Activated CD8-positive, alpha-beta memory T cell treated with anti-CD3 and anti-CD28 coated beads for 4 hours (primary cell): Measurements from ENCODE around the gene COBLL1.

ENCODE experiments used
- DNase-seq, 2 donors: peaks; one replicate each; pipeline ENCODE4 v3.0.0-alpha.2; 2020; ENCODE audit warnings: low read depth in 2 of 2

Gene COBLL1

DNA sequence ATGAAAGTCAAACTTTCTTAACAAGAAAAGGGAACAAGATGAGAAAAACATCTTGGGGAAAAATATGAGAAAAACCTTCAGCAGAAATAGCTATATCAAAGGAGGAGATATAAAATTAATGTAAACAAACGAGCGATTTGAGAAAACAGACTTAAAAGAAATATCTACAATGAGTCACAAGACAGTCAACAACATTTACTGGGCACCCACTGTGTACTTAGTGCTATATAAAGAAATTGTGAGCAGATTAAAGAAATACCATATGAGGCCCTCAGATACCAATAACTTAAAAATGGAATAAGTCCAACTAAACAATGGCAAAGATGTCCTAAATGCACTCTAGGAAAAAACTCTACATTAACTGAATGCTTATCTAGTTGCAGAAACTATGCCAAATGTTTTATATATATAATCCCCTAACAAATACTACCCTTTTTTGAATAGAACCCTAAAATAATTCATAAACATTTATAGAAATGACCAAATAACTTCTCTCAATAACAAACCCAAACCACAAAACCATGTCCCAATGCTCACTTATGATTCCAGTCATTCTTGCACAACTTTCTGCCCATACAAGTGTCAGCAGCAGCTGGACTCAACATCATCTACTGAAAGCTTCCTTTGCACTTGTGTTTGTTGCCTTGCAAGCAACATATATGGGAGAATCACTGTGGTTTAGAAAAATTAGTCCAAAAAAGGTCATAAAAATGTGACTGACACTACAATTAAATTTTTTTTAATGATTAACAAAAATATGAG is 83.5 kb downstream of the COBLL1 start:
- no peak for DNase-seq

DNA sequence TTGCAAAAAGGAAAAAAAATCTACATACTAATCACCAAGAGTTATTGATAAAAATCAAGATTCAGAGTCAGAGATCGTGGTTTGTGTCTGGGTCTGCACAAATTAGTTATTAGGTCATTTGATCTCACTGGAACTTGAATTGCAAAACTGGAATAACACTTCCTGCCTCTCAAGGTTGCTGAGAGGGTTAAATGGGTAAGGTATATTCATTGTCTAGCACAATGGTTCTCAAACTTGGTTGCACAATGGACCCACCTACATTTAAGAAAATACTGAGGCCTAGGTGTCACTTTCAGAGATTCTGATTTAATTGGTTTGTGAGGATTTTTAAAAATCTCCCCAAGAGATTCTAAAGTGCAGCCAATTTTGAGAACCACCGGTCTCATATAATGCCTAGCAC is 84.8 kb downstream of the COBLL1 start:
- DNase-seq, result no peak

DNA sequence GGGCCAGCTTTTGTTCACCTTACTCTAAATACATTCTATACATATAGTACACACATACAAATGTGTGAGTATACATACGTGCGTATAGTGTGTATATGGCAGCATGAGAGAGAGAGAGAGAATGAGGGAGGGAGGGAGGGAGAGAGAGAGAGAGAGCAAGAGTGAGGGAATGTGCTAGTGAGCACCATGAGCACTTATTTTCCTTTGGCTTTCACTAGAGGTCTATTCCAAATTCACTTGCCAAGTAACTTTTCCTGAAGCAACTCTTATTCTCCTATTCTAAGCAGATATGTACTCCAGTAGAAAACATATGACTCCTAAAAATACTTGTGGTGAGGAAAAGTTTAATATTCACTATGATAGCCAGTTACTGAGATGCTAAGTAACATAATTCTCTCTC is 85.7 kb downstream of the COBLL1 start:
- DNase-seq, result no peak

DNA sequence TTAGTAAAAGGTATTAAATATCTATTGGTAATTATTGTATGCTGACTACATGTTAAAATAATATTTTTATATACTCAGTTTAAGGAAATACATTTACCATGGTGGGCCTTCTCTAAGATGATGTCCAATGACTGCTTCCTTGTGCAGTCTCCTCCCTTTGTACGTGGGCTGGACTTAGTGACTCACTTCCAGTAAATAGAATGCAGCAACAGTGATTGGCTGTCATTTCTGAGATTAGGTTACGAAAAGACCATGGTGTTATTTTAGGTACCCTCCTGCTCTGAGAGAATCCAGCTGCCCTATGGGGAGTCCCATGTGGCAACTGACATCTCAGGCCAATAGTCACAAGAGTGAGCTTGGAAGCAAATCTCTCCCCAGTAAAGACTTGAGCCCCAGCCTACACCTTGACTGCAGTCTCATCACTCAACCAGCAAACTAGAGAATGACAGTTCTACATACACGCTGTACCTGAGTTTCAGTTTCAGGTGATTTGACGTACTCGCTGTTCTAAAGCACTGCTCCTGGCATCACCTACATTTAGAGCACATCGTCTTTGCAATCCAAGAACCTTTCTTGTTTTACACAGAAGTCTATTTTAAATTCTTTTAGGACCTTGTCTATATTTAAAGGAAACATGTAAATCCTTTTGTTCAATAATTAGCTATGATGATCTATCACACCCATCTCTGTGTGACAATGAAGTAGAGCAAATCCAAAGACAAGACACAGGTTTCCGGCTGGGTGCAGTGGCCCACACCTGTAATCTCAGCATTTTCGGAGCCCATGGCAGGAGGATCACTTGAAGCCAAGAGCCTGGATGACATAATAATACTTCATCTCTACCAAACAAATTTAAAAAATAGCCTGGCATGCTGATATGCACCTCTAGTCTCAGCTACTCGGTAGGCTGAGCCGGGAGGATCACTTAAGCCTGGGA is 87.2 kb downstream of the COBLL1 start:
- no peak for DNase-seq

DNA sequence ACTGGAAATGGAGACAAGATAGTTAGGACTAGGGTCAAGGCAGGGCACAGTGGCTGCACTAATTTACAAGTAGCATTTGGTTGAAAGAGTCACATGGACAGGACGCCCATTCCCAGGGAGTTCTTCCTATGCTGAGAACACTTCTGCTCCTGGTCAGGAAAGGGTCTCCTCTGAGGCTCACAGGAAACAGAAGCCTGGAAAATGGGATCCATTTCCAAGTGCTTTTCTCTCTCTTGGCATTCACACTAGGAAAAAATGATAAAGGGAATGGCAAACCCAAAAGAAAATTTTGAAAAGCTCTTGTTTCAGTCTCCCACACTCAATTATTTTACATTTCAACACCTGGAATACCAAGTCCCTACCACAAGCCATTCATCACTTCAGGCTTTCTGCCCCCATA is 88.7 kb downstream of the COBLL1 start:
- DNase-seq, result no peak

DNA sequence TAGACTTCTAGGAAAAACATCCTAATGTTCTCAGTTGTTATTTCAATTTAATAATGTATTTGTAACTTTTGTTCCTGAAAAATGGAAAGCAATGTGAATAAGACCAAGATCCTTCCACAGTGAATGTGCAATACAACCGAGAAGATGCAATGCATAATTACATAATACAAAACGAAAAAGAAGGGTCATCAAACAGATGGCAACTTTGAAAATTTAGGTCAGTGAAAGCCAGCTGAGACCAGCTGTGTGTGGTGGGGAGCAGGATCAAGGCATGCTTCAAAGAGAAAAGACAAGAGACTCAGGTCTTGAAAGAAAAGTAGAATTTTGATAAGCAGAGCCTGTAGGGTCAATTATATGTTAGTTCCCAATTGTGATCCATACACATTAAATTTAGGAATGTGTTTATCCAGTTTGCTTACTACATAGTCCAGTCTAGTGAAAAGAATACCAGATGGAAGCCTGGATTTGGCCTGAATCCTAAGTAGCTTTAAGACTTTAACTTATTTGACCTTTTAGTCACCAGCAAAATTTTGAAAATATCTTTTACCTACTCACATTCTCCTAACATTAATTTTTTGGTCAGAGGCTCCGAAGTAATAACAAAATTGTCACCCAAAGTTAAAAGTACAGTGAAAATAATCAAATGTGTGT is 93.7 kb downstream of the COBLL1 start:
- DNase-seq, result no peak

DNA sequence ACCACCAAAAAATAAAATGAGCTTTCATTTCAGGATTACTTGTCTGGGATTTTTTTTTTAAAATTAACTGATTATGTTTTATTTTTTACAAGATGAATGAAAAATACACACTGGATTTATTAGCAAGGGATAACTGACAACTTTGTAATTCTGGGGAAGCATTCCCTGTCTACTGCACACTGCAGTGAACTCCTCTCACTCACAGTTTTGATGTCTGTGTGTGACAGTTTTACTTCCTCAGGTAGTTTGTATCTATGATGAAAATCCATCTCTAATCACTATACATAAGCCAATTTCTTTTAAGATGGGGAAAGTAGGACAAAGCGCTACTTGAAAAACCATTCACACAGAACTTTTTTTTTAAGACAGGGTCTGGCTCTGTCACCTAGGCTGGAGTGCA is 94.5 kb downstream of the COBLL1 start:
- no peak for DNase-seq

DNA sequence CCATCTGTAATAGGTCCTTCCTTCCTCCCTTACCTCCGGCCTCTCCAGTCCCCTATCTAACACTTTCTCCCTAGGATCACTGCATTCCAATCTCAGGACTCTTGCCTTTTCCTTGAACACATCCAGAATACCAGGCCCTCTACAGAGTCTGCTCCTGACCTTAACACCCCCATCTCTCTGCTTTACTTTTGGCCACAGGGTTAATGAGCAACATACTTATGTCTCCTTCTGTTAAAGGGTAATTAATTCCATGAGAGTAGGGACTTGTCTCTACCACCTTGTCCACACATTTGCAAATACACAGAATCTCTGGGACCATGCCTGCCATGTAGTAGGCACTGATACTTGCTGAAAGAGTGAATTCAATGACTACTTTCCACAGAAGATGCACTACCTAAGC is 94.9 kb downstream of the COBLL1 start:
- DNase-seq, result no peak

DNA sequence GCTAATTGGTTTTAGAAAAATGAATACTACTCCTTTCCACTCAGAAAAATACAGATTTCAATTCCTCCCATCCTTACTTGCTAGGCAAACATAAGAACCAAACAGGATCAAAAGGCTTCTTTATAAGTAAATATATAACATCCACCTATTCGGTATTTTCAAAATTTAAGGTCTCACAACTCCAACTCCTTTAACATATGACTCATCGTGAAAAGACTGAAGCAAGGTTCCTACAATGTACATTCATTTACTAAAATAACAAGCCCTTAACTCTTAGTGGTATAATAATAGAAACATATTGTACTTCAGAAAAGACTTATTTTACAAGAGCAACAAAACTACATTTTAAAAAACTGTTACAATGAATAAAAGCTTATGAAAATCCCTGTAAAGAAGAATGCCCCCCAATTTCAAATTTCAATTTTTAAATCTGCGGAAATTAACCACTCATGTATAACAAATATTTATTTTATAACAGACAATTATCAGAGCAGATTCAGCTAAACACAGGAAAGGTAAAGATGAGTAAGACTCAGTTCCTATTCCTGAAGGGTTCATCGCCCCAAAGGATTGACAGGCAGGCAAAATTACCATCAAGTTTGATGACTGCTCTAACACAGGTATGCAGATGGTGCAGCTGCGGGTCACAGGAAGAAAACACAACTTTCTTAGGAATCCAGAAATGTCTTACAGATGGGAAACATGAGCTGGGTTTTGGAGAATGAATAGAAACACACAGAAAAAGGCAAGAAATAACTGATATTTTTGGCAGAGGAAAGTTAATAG is 96.4 kb downstream of the COBLL1 start:
- no peak for DNase-seq

DNA sequence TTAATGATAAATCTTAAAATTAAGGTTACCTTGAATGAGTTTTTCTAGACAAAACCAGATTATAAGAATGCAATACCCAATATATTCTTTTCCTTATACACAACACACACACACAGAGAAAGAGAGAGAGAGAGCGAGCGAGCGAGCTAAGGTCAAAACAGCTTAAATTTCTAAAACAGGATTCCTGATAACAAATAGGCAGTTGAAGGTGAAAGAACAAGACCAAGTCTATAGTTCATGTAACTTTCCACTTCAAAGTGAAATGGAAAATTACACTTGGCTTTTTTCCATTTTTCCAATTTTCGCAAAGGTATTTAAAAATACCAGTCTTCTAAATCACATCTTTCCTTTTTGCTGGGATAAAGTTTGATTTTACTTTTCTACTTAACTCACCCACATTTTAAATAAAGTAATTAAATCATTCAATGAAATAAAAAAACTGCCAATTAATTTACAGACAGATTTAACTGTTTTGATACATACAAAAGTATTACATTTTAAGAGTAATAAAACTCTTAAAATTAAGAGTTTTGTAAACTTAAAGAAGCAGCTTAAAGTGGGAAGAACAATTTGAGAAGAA is 98.8 kb downstream of the COBLL1 start:
- DNase-seq, result no peak

DNA sequence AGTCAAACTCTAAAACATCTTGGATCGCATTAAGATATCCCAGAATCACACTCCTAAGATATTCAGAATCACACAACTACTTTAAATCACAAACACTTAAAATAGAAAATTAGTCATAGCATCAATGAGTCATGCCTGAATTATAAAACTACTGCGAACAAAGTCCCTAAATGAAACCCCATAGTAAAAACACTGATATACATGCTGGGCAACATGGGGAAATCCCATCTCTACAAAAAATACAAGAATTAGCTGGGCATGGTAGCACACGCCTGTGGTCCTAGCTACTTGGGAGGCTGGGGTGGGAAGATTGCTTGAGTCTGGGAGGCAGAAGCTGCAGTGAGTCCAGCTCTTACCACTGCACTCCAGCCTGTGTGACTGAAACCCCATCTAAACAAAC is 101.7 kb downstream of the COBLL1 start:
- DNase-seq, result no peak

DNA sequence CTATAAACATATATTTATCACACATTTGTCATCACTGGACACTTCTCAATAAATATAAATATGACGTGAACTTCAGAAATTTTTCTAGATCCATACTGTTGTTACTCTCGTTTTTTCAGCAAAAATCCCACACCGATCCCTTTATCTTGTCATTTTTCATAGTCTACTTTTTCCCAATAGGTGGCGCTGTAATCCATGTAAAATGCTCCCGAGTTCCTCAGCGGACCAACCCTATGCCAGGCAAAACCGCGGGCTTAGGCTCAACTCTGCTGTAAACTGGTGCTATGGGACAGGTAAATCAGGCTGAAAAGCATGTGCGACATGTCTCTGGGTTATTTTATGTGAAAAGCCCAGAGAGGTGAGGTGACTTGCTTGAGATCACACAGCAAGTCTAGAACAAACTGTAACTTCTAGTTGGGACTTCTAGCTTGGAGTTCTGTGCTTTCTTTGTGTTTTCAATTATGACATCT is 104.0 kb downstream of the COBLL1 start:
- no peak for DNase-seq

DNA sequence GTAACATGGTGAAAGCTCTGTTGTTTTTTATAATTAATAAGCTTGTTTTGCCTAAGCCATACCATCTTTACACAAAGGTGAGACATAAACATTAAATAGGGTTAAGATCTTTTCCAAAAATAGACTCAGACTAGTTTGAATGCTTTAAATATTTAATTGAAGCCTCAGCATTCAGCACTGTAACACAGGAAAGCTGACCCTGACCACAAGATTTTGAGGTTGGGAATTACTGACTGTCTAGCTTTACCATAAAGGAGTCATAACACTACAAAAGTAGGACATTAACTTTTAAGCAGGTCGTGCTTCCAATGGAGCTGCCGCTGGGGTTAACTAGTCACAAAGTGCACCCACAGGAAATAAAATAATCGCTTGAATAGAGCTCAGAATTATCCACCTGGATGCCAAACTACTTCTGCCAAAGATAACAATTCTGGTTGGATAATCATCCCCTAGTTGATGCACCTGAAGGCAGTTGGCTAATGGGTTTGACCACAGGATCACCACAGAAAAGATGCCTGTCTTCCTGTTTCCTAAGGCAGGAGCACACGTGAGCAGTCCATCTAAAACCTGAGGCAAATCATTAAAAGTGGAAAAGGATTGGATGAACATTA is 106.2 kb downstream of the COBLL1 start:
- no peak for DNase-seq

DNA sequence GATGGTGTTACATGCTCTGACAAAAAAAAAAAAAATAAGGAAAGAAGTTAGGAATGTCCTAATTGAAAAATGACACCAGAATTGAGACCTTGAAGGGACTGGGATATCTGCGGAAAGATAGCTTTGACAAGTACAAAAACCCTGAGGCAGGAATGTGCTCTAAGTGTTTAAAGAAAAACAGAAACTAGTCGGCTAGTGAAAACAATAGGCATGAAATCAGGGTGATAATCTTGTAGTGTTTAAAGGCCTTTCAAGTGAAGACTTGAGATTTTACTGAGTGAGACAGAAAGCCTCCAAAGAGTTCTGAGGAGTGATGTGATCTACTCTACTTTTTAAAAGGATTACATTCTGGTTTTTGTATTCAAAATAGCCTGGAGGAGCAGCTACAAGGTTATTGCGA is 107.4 kb downstream of the COBLL1 start:
- no peak for DNase-seq

DNA sequence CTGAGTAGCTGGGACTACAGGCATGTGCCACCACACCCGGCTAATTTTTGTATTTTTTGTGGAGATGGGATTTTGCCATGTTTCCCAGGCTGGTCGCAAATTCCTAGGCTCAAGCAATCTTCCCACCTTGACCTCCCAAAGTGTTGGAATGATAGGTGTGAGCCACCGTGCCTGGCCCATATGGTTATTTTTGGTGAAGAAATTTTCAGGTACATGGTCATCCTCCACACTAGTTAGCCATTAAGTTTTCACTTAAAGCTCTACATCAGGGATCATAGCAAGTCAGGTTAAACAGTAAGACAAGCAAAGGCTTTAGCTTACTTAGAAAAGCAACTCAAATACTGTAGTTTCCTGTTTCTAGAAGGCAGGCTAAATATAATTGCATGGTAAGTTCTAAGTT is 116.1 kb downstream of the COBLL1 start:
- no peak for DNase-seq

DNA sequence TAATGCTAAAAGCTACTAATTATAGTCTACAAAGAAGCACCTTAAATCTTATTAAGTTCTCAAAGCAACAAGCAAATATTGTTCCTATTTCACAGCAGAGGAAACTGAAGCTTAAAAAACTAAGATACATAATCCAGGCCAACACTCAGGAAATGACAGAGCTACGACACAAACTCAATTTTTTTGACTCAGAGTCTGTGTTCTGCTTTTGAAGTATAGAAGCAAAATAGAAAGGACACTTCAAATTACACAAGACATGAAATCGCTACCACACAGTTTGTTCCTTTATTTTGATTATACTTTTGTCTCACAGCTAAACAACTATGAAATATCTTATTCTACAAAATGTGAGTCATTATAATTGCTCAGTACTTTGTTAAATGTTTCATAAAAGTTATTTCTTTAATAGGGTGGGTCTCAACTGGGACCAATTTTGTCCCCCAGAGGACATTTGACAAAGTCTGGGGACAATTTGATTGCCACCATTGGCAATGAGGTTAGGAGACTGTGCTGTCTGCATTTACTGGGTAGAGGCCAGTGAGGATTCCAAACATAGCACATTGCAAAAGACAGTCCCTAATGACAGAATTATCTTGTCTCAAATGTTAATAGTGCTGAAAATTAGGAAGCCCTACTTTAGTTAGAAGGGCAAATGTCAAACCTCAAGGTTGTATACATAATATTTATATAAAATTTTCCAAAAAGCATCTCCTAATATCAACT is 118.8 kb downstream of the COBLL1 start:
- DNase-seq, result no peak

DNA sequence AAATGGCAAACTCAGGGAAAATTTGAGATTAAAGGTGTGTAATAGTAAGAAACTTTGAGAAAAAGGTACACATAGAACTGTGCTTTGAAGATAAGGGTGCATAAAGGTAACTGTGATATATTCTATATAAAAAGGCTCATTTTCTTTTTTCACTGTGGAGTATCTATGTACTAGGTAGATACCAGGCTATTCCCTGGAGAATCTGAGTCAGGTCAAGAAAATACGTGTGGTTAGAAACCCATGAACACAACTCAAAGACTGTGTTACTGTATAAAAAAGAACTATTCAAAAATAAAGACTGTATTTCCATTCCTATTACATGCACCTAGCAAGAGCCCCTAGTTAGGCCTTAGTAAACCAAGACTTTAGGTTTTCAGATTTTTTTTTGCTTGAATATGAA is 120.2 kb downstream of the COBLL1 start:
- DNase-seq, result no peak

DNA sequence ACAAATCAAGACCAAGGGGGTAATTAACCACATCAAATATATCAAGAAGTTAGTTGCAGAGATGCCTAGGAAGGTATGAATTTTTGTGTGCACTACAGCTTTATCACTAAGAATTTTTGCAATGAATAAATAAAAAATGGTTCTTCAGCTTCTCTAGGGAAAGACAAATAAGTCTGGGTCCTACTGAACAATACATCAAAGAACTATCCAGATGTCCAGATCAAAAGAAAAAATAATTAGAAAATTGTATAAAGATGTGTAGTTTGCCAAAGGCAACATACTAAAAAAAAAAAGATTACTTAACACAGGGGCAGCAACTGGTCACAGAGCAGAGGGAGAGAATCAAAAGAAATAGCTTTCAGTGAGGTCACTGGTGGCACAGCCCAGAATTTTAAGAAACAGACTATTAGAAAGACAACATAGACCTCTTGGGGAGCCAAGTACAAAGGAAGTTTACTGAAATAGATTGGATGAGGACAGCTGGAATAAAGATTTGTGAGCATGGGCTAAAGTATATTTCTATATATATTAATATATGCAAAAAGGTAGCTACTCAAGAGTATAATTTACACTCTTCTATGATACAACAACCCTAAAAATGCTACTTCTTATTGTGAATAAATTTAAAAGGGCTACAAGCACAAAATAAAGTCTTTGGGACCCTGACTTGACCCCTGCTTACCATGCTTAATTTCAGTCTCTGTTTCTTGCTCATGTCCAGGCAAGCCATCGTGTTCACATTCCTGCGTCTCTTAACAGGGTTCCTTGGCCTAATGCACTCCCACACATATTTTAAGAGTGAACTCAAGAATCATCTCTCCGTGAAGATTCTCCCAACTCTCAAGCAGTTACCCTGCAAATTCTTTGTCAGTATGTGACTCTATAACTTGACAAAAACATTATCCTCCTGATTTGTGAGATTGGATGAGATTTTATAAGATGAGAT is 121.4 kb downstream of the COBLL1 start:
- DNase-seq, result no peak
